Measurements from ENCODE around the gene ACSS2. TPM values are rescaled to one million over a fixed set of nuclear protein-coding genes. Genes with fewer than 3 reads are reported as not detected.
A peak's percentile ranks its signal among the peaks of the same experiment; 100 is the strongest.

The ACSS2 gene
- total RNA-seq, 1 donor: 101 TPM

DNA sequence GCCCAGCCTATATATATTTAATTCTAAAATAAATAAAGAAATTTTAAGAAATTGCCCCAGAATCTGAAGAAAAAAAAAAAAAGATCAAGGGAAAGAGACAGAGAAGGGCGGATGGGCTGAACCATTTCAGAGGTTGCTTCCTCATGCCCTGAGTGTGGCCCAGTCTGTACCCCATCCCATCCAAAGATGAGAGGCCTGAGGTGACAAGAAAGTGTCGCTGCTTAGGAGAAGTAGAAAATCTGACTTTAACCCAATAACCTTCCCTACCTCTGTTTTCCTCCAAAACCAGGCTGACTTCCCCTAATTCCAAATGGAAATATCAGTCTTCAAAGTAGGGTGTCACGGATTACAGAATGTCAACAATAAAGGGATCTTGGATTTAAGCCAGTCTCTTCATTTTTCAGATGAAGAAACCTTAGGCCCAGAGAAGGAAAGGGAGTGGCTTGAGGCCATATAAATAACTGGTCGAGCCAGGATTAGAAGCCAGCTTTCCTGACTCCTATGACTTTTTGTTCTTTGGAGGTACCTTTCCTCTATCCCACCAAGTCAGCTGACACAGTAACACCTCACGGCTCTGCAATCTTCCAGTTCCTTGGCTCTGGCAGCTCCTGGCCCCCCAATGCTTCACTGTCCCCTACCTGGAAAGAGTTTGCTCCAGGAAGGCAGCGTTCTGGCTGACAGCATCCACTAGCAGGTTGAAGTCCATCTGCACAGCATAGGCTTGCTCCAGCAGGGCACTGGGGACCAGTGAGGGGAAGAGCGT, 69.1 kb downstream of the ACSS2 start:
- no peak overlapping the region for H3K4me3 ChIP-seq (ENCODE audit: low read depth, low read length)
- no peak for TF ChIP-seq CTCF (IDR thresholded peaks at IDR 0.05; ENCODE audit: insufficient read depth, low read depth, low read length)
- peak; percentile 8 for DNase-seq (ENCODE audit: low read depth)

- no peak for DNase-seq (ENCODE audit: low read depth)
- no peak overlapping the region for H3K4me3 ChIP-seq (ENCODE audit: low read depth, low read length)
- TF ChIP-seq CTCF (IDR thresholded peaks at IDR 0.05; ENCODE audit: insufficient read depth, low read depth, low read length): no peak
These were observed 70.2 kb downstream of the ACSS2 start for GRCh38 chr20:34946661-34947060.

- no peak overlapping the region for H3K4me3 ChIP-seq (ENCODE audit: low read depth, low read length)
- DNase-seq (ENCODE audit: low read depth): no peak
- TF ChIP-seq CTCF (IDR thresholded peaks at IDR 0.05; ENCODE audit: insufficient read depth, low read depth, low read length): no peak
These were observed 70.9 kb downstream of the ACSS2 start for GRCh38 chr20:34947336-34947735.

- TF ChIP-seq CTCF (IDR thresholded peaks at IDR 0.05; ENCODE audit: insufficient read depth, low read depth, low read length): no peak
- no peak overlapping the region for H3K4me3 ChIP-seq (ENCODE audit: low read depth, low read length)
- DNase-seq (ENCODE audit: low read depth): peak; percentile 65
These were observed 71.6 kb downstream of the ACSS2 start for GRCh38 chr20:34948030-34948429.

DNA sequence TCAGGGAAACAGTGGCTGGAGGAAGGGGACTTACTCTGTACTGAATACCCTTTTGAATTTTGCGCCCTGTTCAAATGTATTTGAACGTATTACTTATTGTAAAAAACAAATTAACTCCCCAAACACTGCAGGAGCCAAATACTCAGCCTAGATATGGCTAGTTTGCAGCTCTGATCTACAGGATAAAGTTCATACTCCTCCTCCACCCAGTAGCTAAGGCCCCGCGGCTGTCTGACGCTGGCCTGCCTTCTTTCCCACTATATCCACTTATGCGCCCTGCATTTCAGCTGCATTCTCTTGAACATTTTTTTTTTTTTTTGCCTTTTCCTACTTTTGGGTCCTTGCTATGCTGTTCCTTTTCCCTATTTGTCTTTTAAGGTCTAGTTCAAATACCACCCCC, 72.7 kb downstream of the ACSS2 start:
- TF ChIP-seq CTCF (IDR thresholded peaks at IDR 0.05; ENCODE audit: insufficient read depth, low read depth, low read length): no peak
- H3K4me3 ChIP-seq (ENCODE audit: low read depth, low read length): no peak overlapping the region
- DNase-seq (ENCODE audit: low read depth): no peak

GRCh38 chr20:34951252-34951651, 74.8 kb downstream of the ACSS2 start:
- H3K4me3 ChIP-seq (ENCODE audit: low read depth, low read length): no peak overlapping the region
- TF ChIP-seq CTCF (IDR thresholded peaks at IDR 0.05; ENCODE audit: insufficient read depth, low read depth, low read length): no peak
- DNase-seq (ENCODE audit: low read depth): no peak

- H3K4me3 ChIP-seq (ENCODE audit: low read depth, low read length): no peak overlapping the region
- no peak for TF ChIP-seq CTCF (IDR thresholded peaks at IDR 0.05; ENCODE audit: insufficient read depth, low read depth, low read length)
- no peak for DNase-seq (ENCODE audit: low read depth)
These were observed 75.2 kb downstream of the ACSS2 start for GRCh38 chr20:34951652-34952051.

Data from fibroblast of villous mesenchyme (primary cell).